H1 (cell line): ENCODE data around the gene ACADM. TPM values are rescaled to one million over a fixed set of nuclear protein-coding genes. Genes with fewer than 3 reads are reported as not detected.

Experiments used
- CTCF ChIA-PET: fragments of 300-600 bp; sonication (Branson Sonifier 250); formaldehyde crosslinking; loops from one replicate; lab custom pipeline; 2021; ENCODE audit not compliant: partially characterized antibody; lab: Charles Lee
- POLR2A ChIA-PET: fragments of 300-600 bp; sonication (Branson Sonifier 250); formaldehyde crosslinking; loops from one replicate; lab custom pipeline; 2021; ENCODE audit warnings: inconsistent platforms; ENCODE audit not compliant: partially characterized antibody; lab: Charles Lee
- DNase-seq, 2 experiments: peaks; one replicate each; pipeline versions ENCODE4 v3.0.0 to v3.0.0-alpha.2; 2010 to 2022; ENCODE audit warnings: low spot score in 2 of 2, low read depth in 1 of 2, mixed read lengths in 1 of 2
- FAIRE-seq: peaks from 2 replicates; lab custom pipeline; 2011; peaks lifted over from hg19 to GRCh38; lab: Jason Lieb, UNC
- H2AFZ ChIP-seq: 2 replicates; pipeline ENCODE4 v1.8.1; 2012; ENCODE audit warnings: low read length, inconsistent platforms
- H2AK5ac ChIP-seq: 2 replicates; pipeline ENCODE4 v1.6.1; 2013; ENCODE audit warnings: low read depth, low read length
- H2BK120ac ChIP-seq: replicated peaks from 2 replicates; pipeline ENCODE3; 2013; ENCODE audit warnings: low read depth, low read length, inconsistent platforms
- H2BK12ac ChIP-seq: 2 replicates; pipeline ENCODE4 v1.6.1; 2013; ENCODE audit warnings: low read depth, low read length
- H2BK15ac ChIP-seq: 2 replicates; pipeline ENCODE4 v1.6.1; 2013; ENCODE audit warnings: low read length
- H2BK20ac ChIP-seq: 2 replicates; pipeline ENCODE4 v1.6.1; 2013; ENCODE audit warnings: low read length
- H2BK5ac ChIP-seq: 2 replicates; pipeline ENCODE4 v1.6.1; 2013; ENCODE audit warnings: low read depth, low read length
- H3K14ac ChIP-seq: 2 replicates; pipeline ENCODE4 v1.6.1; 2013; ENCODE audit warnings: inconsistent platforms; ENCODE audit not compliant: insufficient read length
- H3K18ac ChIP-seq: 2 replicates; pipeline ENCODE4 v1.6.1; 2013; ENCODE audit warnings: low read length; ENCODE audit errors: extremely low read depth
- H3K23ac ChIP-seq: 2 replicates; pipeline ENCODE4 v1.6.1; 2013; ENCODE audit warnings: inconsistent platforms; ENCODE audit not compliant: insufficient read length
- H3K23me2 ChIP-seq: 2 replicates; pipeline ENCODE4 v1.6.1; 2013; ENCODE audit warnings: low read depth, low read length
- H3K27ac ChIP-seq: 2 replicates; pipeline ENCODE4 v1.6.1; 2011; ENCODE audit warnings: low read depth, low read length, inconsistent platforms
- H3K27me3 ChIP-seq, 4 experiments: replicated peaks in 1 of 4; 1 replicate in 1 of 4; 2 replicates in 3 of 4; pipeline versions ENCODE4 v1.6.1 to v1.8.1; 2011 to 2013; ENCODE audit warnings: low read length in 3 of 4, mild to moderate bottlenecking in 3 of 4, inconsistent platforms in 2 of 4, mixed read lengths in 2 of 4, moderate library complexity in 1 of 4; ENCODE audit not compliant: control insufficient read depth in 3 of 4, insufficient read depth in 3 of 4; ENCODE audit errors: extremely low read depth in 1 of 4
- H3K36me3 ChIP-seq, 4 experiments: 2 replicates each; pipeline versions ENCODE4 v1.6.1 to v1.8.1; 2011 to 2013; ENCODE audit warnings: mild to moderate bottlenecking in 4 of 4, low read length in 3 of 4, moderate library complexity in 2 of 4, control low read depth in 1 of 4, inconsistent platforms in 1 of 4; ENCODE audit not compliant: insufficient read depth in 4 of 4, control insufficient read depth in 2 of 4
- H3K4ac ChIP-seq: replicated peaks from 2 replicates; pipeline ENCODE3; 2013; ENCODE audit warnings: low read length, low read depth, mixed read lengths, inconsistent platforms; ENCODE audit not compliant: insufficient read length
- H3K4me1 ChIP-seq, 4 experiments: replicated peaks in 1 of 4; 1 replicate in 1 of 4; 2 replicates in 3 of 4; pipeline versions ENCODE4 v1.6.1 to v1.8.1; 2011 to 2013; ENCODE audit warnings: low read length in 3 of 4, inconsistent platforms in 2 of 4, mixed read lengths in 1 of 4; ENCODE audit not compliant: insufficient read depth in 4 of 4, control insufficient read depth in 3 of 4
- H3K4me2 ChIP-seq, 2 experiments: 2 replicates each; pipeline versions ENCODE4 v1.6.1 to v1.8.1; 2011 to 2013; ENCODE audit warnings: low read depth in 2 of 2, low read length in 2 of 2, control low read depth in 1 of 2, inconsistent platforms in 1 of 2, mild to moderate bottlenecking in 1 of 2; ENCODE audit not compliant: insufficient read depth in 1 of 2
- H3K4me3 ChIP-seq, 4 experiments: fragments of 200-600, 300-600 bp in 1 of 4; sonication (generic), shearing (Covaris generic), sonication (Bioruptor Twin) in 1 of 4; 2 replicates each; pipeline versions ENCODE4 v1.5.1 to v1.8.1; 2011 to 2016; ENCODE audit warnings: low read length in 4 of 4, low read depth in 3 of 4, control low read depth in 2 of 4, inconsistent platforms in 2 of 4, mild to moderate bottlenecking in 2 of 4, mixed read lengths in 1 of 4, moderate library complexity in 1 of 4; ENCODE audit not compliant: insufficient read depth in 2 of 4; ENCODE audit errors: extremely low read depth in 1 of 4
- H3K56ac ChIP-seq: replicated peaks from 2 replicates; pipeline ENCODE3; 2013; ENCODE audit warnings: low read depth, mild to moderate bottlenecking, mixed read lengths, low read length, inconsistent platforms; ENCODE audit not compliant: insufficient read length
- H3K79me1 ChIP-seq: 2 replicates; pipeline ENCODE4 v1.6.1; 2013; ENCODE audit warnings: low read depth, low read length, control low read depth
- H3K79me2 ChIP-seq, 2 experiments: 2 replicates each; pipeline versions ENCODE4 v1.6.1 to v1.8.1; 2012 to 2013; ENCODE audit warnings: low read length in 2 of 2, mild to moderate bottlenecking in 2 of 2, inconsistent platforms in 1 of 2; ENCODE audit not compliant: insufficient read depth in 2 of 2, control insufficient read depth in 1 of 2
- H3K9ac ChIP-seq, 4 experiments: replicated peaks in 1 of 4; 1 replicate in 1 of 4; 2 replicates in 3 of 4; pipeline versions ENCODE4 v1.6.1 to v1.8.1; 2011 to 2013; ENCODE audit warnings: low read depth in 3 of 4, low read length in 3 of 4, control low read depth in 2 of 4, mild to moderate bottlenecking in 2 of 4, moderate library complexity in 2 of 4, inconsistent platforms in 1 of 4; ENCODE audit errors: extremely low read depth in 1 of 4
- H3K9me3 ChIP-seq, 2 experiments: 2 replicates each; pipeline versions ENCODE4 v1.6.1 to v1.8.1; 2012 to 2013; ENCODE audit warnings: mild to moderate bottlenecking in 2 of 2, moderate library complexity in 2 of 2, control low read depth in 1 of 2, inconsistent platforms in 1 of 2, low read depth in 1 of 2, low read length in 1 of 2, mixed read lengths in 1 of 2; ENCODE audit not compliant: insufficient read depth in 2 of 2
- H4K20me1 ChIP-seq, 2 experiments: replicated peaks in 1 of 2; 2 replicates each; pipeline versions ENCODE3 to v1.8.1; 2011 to 2013; ENCODE audit warnings: inconsistent platforms in 2 of 2, low read length in 2 of 2, mild to moderate bottlenecking in 1 of 2; ENCODE audit not compliant: insufficient read depth in 2 of 2, control insufficient read depth in 1 of 2
- H4K5ac ChIP-seq: 2 replicates; pipeline ENCODE4 v1.6.1; 2013; ENCODE audit warnings: low read length, low read depth, mixed read lengths, inconsistent platforms; ENCODE audit not compliant: insufficient read length
- H4K8ac ChIP-seq: 2 replicates; pipeline ENCODE4 v1.8.0; 2013; ENCODE audit warnings: mild to moderate bottlenecking, moderate library complexity, low read length, inconsistent platforms; ENCODE audit not compliant: insufficient read depth; ENCODE audit errors: extremely low read depth
- H4K91ac ChIP-seq: replicated peaks from 2 replicates; pipeline ENCODE3; 2013; ENCODE audit warnings: low read length, mixed read lengths, inconsistent platforms; ENCODE audit not compliant: insufficient read length
- CEBPB ChIP-seq: IDR thresholded peaks from 2 replicates; pipeline ENCODE4 v1.6.1; 2012; ENCODE audit warnings: low read depth, low read length
- CHD2 ChIP-seq: IDR thresholded peaks from 2 replicates; pipeline ENCODE4 v1.6.1; 2012; ENCODE audit warnings: low read length, improper control_type of control experiment
- CTCF ChIP-seq, 3 experiments: IDR thresholded peaks; 1 replicate in 2 of 3; 2 replicates in 1 of 3; pipeline versions ENCODE4 v1.5.1 to v1.6.1; 2011; ENCODE audit warnings: low read length in 3 of 3, mild to moderate bottlenecking in 3 of 3, inconsistent platforms in 2 of 3, low read depth in 1 of 3, moderate library complexity in 1 of 3; ENCODE audit not compliant: insufficient read depth in 1 of 3; ENCODE audit errors: control extremely low read depth in 1 of 3
- EP300 ChIP-seq, 2 experiments: IDR thresholded peaks; 1 replicate in 1 of 2; 2 replicates in 1 of 2; pipeline ENCODE4 v1.6.1; 2011 to 2012; ENCODE audit warnings: low read depth in 2 of 2, low read length in 2 of 2, mild to moderate bottlenecking in 2 of 2, borderline replicate concordance in 1 of 2, inconsistent platforms in 1 of 2, moderate library complexity in 1 of 2
- GABPA ChIP-seq: IDR thresholded peaks from 2 replicates; pipeline ENCODE4 v1.6.1; 2011; ENCODE audit warnings: mild to moderate bottlenecking, low read length, moderate library complexity, borderline replicate concordance; ENCODE audit not compliant: insufficient read depth
- JUN ChIP-seq: IDR thresholded peaks from 2 replicates; pipeline ENCODE4 v1.6.1; 2011; ENCODE audit warnings: low read depth, mild to moderate bottlenecking, improper control_type of control experiment, low read length
- JUND ChIP-seq: IDR thresholded peaks from 2 replicates; pipeline ENCODE4 v1.6.1; 2011; ENCODE audit warnings: mild to moderate bottlenecking, improper control_type of control experiment, low read length
- KDM1A ChIP-seq: fragments of 200-600, 300-600 bp; sonication (generic); IDR thresholded peaks from 2 replicates; pipeline ENCODE4 v1.7.1; 2016; ENCODE audit warnings: mild to moderate bottlenecking, low read length, borderline replicate concordance
- PHF8 ChIP-seq: fragments of 200-600 bp; sonication (generic); conservative IDR thresholded peaks from 2 replicates; pipeline ENCODE4 v1.7.1; 2012; ENCODE audit warnings: low read depth, mild to moderate bottlenecking, inconsistent platforms, low read length, moderate library complexity
- RFX5 ChIP-seq: IDR thresholded peaks from 2 replicates; pipeline ENCODE4 v1.6.1; 2011; ENCODE audit warnings: low read depth, low read length, improper control_type of control experiment, borderline replicate concordance
- SP4 ChIP-seq: IDR thresholded peaks from 2 replicates; pipeline ENCODE4 v1.6.1; 2012; ENCODE audit warnings: low read length, inconsistent platforms
- TCF12 ChIP-seq: IDR thresholded peaks from 2 replicates; pipeline ENCODE4 v1.6.1; 2011; ENCODE audit warnings: low read depth, mild to moderate bottlenecking, low read length
- TEAD4 ChIP-seq: IDR thresholded peaks from 2 replicates; pipeline ENCODE4 v1.6.1; 2012; ENCODE audit warnings: low read depth, low read length, inconsistent platforms, mixed read lengths
- WGBS, 2 experiments: shearing (Covaris generic) in 1 of 2; methylation state at CpG; one replicate each; pipeline versions ENCODE4 v1.1.6 to v1.1.7; 2013 to 2015; ENCODE audit warnings: low lambda C conversion rate in 2 of 2, mixed read lengths in 2 of 2, inconsistent platforms in 1 of 2, low coverage in 1 of 2, missing lambda C conversion rate in 1 of 2; ENCODE audit not compliant: insufficient replicate concordance in 2 of 2, insufficient coverage in 1 of 2, insufficient read length in 1 of 2; ENCODE audit errors: extremely low coverage in 1 of 2, missing lambda C conversion rate in 1 of 2; 5-methylcytosine and 5-hydroxymethylcytosine counted together
- polyA plus RNA-seq, 7 experiments: library from polyadenylated mRNA; depleted of rRNA in 3 of 7; stranded (reverse) in 5 of 7; unstranded in 2 of 7; fragments of >200 nt in 5 of 7; fragments of 200-250 nt in 2 of 7; gene quantifications; 1 replicate in 5 of 7; 2 replicates in 1 of 7; 4 replicates in 1 of 7; pipeline versions ENCODE4 v1.2.1 to v1.2.3, GENCODE V29; 2011 to 2013; ENCODE audit warnings: missing spikeins in 2 of 7, mixed read lengths in 2 of 7
- total RNA-seq: library from RNA; stranded (reverse); fragmentation: NEBNext Ultra II Directional; extraction: Animal tissue kit (Norgen Biotek cat#: 25700); gene quantifications from 2 replicates; pipeline ENCODE4 v1.2.1, GENCODE V29; 2021

Gene ACADM
- total and polyA plus RNA-seq, 2 of the 8 experiments (the other 6 are each of a cell fraction or from before 2014, with no cell fraction given) = 14.3 to 40.0 TPM

DNA sequence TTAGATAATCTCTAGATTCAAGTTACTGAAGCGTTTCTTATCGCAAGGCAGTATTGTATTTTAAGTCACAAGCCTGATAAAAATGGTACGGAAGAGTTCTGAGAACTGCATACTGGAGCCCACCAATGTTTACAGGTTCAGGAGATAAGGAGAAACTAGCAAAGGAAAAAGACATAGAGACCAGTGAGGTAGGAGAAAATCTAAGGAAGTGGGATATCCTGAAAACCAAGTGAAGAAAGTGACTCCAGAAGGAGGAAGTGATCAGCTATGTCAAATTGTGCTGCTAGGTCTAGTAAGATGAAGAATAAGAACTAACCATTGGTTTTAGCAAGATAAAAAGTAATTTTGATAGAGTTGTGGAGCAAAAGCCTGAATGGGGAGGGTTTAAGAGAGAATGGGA lies 31.0 kb upstream of the ACADM start:
- no peak overlapping the region for H2BK12ac ChIP-seq
- no peak overlapping the region for H3K27ac ChIP-seq
- ChIA-PET CTCF (no interaction called here), POLR2A (interaction anchor here (0.5 to 0.6 kb wide), 2 partner anchors 30 to 79 kb away, joined by 3 read pairs; no protein-coding TSS in a partner anchor)
- no peaks in the 10 kb centered on the region for H3K4me1 ChIP-seq
- H3K4ac ChIP-seq = no peak overlapping the region
- no peak overlapping the region for H2BK120ac ChIP-seq
- no peak overlapping the region for H4K5ac ChIP-seq
- FAIRE-seq (no peak), DNase-seq (no peak)
- H2BK20ac ChIP-seq = no peak overlapping the region
- no peak overlapping the region for H2AK5ac ChIP-seq
- no peak overlapping the region for H3K14ac ChIP-seq
- H3K27me3 ChIP-seq = no peaks in the 10 kb centered on the region
- H2AFZ ChIP-seq = no peak overlapping the region
- no peaks in the 10 kb centered on the region for H3K36me3 ChIP-seq
- WGBS, 2 experiments = 62% methylated on average over 3 of the region's 3 CpGs; no CpG with 5 or more reads in 1 of the 2 experiments
- H3K9me3 ChIP-seq = peaks cover 0 to 3% of the 10 kb centered on the region in 2 experiments; a peak in 1 of 4 replicates
- no peaks in the 10 kb centered on the region for H3K79me2 ChIP-seq
- H4K91ac ChIP-seq = no peak overlapping the region
- no peak overlapping the region for H3K4me2 ChIP-seq
- no peak overlapping the region for H3K56ac ChIP-seq
- no peaks in the 10 kb centered on the region for H3K79me1 ChIP-seq
- no peak overlapping the region for H3K4me3 ChIP-seq
- no peak overlapping the region for H4K8ac ChIP-seq
- H4K20me1 ChIP-seq = no peaks in the 10 kb centered on the region
- H2BK5ac ChIP-seq = no peak overlapping the region
- no peak overlapping the region for H2BK15ac ChIP-seq
- no peak overlapping the region for H3K23ac ChIP-seq
- no peak overlapping the region for H3K9ac ChIP-seq
- no peaks in the 10 kb centered on the region for H3K23me2 ChIP-seq
- H3K18ac ChIP-seq = no peak overlapping the region
- no peak for TF ChIP-seq CEBPB
- TF ChIP-seq CTCF (IDR thresholded peaks at IDR 0.05; ENCODE audit: control extremely low read depth in 1 of 3, insufficient read depth in 1 of 3, low read depth in 1 of 3, low read length in 3 of 3) = no peak
- TF ChIP-seq TEAD4 = no peak
- no peak for TF ChIP-seq PHF8
- no peak for TF ChIP-seq JUN
- no peak for TF ChIP-seq KDM1A
- TF ChIP-seq EP300 (IDR thresholded peaks at IDR 0.05; ENCODE audit: borderline replicate concordance in 1 of 2, low read depth in 2 of 2, low read length in 2 of 2) = no peak
- no peak for TF ChIP-seq TCF12
- no peak for TF ChIP-seq RFX5
- no peak for TF ChIP-seq JUND
- no peak for TF ChIP-seq CHD2
- TF ChIP-seq GABPA = no peak
- no peak for TF ChIP-seq SP4
